ENCODE data around the gene LNX1. TPM values are rescaled to one million over a fixed set of nuclear protein-coding genes. Genes with fewer than 3 reads are reported as not detected.

Gene LNX1
- total RNA-seq: 2.6 and 3.3 TPM in 2 replicates

GRCh38 chr4:53591372-53591892, at the start of gene LNX1:
TSS of gene LNX1 (minus strand) at chr4:53591486. CDS start at chr4:53574002, 17,484 bp downstream.
- TF ChIP-seq, protein P1, sequence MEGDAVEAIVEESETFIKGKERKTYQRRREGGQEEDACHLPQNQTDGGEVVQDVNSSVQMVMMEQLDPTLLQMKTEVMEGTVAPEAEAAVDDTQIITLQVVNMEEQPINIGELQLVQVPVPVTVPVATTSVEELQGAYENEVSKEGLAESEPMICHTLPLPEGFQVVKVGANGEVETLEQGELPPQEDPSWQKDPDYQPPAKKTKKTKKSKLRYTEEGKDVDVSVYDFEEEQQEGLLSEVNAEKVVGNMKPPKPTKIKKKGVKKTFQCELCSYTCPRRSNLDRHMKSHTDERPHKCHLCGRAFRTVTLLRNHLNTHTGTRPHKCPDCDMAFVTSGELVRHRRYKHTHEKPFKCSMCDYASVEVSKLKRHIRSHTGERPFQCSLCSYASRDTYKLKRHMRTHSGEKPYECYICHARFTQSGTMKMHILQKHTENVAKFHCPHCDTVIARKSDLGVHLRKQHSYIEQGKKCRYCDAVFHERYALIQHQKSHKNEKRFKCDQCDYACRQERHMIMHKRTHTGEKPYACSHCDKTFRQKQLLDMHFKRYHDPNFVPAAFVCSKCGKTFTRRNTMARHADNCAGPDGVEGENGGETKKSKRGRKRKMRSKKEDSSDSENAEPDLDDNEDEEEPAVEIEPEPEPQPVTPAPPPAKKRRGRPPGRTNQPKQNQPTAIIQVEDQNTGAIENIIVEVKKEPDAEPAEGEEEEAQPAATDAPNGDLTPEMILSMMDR (conservative IDR thresholded peaks at IDR 0.05; ENCODE audit: low read depth, low read length): no peak
- peak within 1 kb of the TSS; percentile 55 for H3K4me3 ChIP-seq (ENCODE audit: low read depth, low read length)
- no peak for DNase-seq (ENCODE audit: low read depth)

DNA sequence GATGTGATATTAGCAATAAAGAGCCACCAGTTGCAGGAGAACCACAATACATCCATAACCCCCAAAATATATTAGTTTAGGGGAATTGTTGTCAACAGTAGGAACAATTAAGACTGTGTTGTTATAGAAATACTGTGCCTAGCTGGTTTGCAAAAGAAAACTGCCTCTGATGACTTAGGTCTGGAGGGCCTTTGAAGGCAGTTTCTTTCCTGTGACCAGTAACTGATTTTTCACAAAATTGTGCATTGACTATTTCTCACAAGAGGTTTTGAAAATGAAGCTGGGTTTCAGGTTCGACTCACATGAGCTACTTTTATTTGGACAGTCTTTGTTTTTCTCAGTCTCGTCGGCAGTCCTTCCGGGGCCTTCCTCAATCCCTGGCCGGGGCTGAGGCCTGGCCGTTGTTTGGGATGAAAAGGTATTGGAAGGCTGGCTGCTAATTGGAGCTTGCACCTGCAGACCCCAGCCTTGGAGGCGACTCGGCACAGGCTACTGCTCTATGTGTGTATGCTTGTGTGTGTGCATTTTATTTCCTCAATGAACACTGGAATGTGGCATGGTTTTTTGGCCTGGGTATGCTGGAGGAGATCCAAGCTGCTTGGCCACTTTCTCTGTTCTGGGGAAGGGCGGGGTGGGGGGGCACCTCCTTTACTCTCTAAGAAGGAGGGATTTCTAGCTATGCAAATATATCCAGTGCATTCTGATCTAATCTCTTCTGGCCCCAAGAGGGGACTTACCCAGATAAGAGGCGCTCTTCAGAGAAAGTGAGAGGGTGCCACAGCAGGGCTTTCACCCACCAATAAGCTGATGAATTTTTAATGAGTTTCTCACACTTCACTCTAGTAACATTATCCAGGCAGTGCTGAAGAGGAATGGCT, 49.5 kb upstream of the LNX1 start:
- no peak for DNase-seq (ENCODE audit: low read depth)
- TF ChIP-seq, protein P1 (conservative IDR thresholded peaks at IDR 0.05; ENCODE audit: low read depth, low read length): no peak
- no peak overlapping the region for H3K4me3 ChIP-seq (ENCODE audit: low read depth, low read length)

GRCh38 chr4:53638919-53639318, 47.6 kb upstream of the LNX1 start:
- H3K4me3 ChIP-seq (ENCODE audit: low read depth, low read length): no peak overlapping the region
- TF ChIP-seq, protein P1 (conservative IDR thresholded peaks at IDR 0.05; ENCODE audit: low read depth, low read length): no peak
- DNase-seq (ENCODE audit: low read depth): no peak

GRCh38 chr4:53637348-53637747, 46.1 kb upstream of the LNX1 start:
- no peak overlapping the region for H3K4me3 ChIP-seq (ENCODE audit: low read depth, low read length)
- TF ChIP-seq, protein P1 (conservative IDR thresholded peaks at IDR 0.05; ENCODE audit: low read depth, low read length): no peak
- no peak for DNase-seq (ENCODE audit: low read depth)

- H3K4me3 ChIP-seq (ENCODE audit: low read depth, low read length): no peak overlapping the region
- TF ChIP-seq, protein P1 (conservative IDR thresholded peaks at IDR 0.05; ENCODE audit: low read depth, low read length): no peak
- DNase-seq (ENCODE audit: low read depth): no peak
Observed at GRCh38 chr4:53635697-53636483, 44.6 kb upstream of the LNX1 start.

DNA sequence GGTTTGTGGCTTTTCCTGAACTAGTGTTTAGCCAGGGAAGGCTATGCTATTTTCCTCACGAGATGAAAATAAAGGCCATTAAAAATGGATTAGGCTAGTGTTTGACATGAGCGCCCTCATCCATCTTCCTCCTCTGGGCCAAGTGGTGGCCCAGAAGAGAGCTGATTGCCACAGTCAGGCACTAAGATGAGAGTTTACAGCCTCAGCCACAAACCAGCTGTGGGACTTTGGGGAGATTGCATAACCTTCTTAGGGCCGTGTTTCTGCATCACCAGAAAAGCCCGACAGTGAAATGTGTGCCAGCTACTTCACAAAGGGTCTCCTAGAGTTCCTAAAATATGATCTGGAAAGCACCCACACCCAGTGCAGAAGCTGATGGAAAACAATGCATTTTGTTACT, 42.3 kb upstream of the LNX1 start:
- H3K4me3 ChIP-seq (ENCODE audit: low read depth, low read length): no peak overlapping the region
- no peak for DNase-seq (ENCODE audit: low read depth)
- TF ChIP-seq, protein P1 (conservative IDR thresholded peaks at IDR 0.05; ENCODE audit: low read depth, low read length): no peak
